GM19239 (cell line): Measurements from ENCODE around the gene TMEM203.
A peak's percentile ranks its signal among the peaks of the same experiment; 100 is the strongest.

Experiments used
- DNase-seq: peaks from one replicate; pipeline ENCODE4 v3.0.0; 2011; ENCODE audit warnings: low spot score; ENCODE audit not compliant: insufficient read length
- FAIRE-seq: peaks from 2 replicates; lab custom pipeline; 2011; peaks lifted over from hg19 to GRCh38; lab: Jason Lieb, UNC

The TMEM203 gene

DNA sequence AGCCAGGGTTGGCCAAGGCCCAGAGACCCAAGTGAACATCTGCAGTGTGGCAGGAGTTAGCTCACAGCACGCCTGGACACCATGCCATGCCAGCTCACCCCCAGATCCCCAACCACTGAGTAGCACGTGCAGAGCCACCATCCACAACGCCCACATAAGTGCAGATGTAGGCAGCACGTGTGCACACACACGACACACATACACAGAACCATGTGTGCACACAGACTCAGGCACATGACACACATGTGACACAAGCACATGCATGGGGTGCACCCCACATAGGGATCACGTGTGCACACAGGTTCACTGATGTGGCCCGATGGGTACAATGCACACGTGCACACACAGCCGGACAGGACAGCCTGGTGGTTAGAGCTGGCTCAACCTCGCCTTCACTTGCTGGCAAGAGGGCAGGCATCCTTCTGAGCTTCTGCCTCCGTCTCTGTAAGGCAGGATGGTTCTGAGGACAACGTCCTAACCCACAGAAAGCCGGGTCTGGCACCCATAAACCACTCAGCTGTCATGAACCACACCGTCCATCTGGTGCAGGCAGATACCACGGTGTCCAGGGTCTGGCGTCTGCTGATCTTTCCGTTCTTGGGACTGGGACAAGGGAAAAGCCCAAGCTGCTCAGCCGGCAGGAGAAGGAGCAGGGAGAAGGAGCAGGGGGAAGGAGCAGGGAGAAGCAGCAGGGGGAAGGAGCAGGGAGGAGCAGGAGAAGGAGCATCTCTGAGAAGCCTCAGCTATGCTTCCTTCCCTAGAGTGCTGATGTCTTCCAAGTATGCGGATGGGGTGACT lies 47.6 kb downstream of the TMEM203 start:
- DNase-seq (no peak), FAIRE-seq (no peak)

DNA sequence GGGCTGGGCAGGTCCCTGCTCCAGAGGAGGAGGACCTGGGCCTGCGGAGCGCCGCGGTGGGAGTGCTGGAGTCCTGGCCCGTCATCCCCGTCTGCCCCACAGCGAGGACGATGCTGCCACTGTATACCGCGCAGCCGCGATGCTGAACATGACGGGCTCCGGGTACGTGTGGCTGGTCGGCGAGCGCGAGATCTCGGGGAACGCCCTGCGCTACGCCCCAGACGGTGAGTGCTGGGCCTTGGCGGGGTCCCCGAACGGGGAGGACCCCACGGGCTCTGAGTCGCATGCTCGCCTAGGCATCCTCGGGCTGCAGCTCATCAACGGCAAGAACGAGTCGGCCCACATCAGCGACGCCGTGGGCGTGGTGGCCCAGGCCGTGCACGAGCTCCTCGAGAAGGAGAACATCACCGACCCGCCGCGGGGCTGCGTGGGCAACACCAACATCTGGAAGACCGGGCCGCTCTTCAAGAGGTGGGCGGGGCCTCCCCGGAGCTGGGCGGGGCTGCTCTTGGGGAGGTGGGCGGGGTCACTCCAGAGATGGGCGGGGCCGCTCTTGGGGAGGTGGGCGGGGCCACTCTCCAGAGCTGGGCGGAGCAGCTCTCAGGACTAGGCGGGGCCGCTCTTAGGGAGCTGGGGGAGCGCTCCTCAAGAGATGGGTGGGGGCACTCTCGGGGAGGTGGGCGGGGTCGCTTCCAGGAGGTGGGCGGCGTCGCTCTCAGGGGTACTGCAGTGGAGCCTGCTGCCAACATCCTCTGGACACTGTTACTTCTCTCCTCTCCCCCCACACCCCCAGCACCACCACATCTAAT lies 48.7 kb downstream of the TMEM203 start:
- peak; percentile 56 for FAIRE-seq

More for the DNA sequence above, 48.7 kb downstream of the TMEM203 start:
- DNase-seq, result no peak
